ENCODE results near the gene SNRPA. TPM values are rescaled to one million over a fixed set of nuclear protein-coding genes. Genes with fewer than 3 reads are reported as not detected.

SNRPA gene
- total RNA-seq, 1 experiment from 2014 or later: 225 TPM

DNA sequence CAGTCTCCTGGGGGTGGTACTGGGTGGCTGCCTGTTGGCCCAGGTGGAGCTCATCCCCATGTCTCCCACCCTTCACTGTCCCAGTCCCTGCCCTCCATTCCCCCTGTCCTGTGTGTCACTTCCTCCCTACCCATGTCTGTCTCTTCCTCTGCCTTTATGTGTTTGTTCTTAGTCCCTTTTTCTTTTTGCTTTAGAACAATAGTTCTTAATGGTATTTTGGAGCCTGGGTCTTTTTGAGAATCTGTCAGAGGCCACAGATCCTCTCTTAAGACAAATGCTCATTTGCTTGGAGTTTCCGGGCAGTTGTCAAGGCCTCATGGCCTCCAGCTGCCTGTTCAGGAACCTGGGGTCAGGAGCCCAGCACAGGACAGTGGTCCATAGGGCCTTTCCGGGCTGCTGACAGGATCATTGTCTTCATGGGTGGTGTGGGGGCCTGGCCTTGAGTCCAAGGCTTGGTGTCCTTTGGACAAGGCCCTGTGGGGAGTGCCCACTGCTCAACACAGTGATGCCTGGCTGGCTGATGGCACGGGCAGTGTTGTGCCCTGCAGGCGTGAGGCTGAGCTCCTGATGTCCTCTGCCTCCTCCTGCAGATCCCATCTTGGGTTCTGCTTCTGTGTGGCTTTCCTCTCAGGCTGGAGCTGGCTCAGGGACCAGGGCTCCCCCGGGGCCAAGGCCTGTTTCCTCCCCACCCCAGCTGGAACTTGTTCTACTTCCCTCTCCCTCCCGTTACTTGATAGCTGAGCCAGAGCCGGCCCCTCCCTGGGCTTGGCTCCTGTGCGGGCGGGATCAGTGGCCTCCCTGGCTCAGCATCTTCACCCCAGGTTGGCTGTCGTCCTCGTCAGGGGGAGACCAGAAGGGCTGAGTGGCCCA is 51.5 kb downstream of the SNRPA start:
- Histone ChIP-seq H3K23ac (ENCODE audit: insufficient read length, low read depth, low read length) (no peak overlapping the region), H3K18ac (ENCODE audit: insufficient read length, low read depth, low read length) (no peak overlapping the region), H3K4me1 (ENCODE audit: insufficient read depth, low read length) (peaks cover 15% of the 10 kb centered on the region), H2BK120ac (ENCODE audit: low read depth, low read length, poor library complexity, severe bottlenecking) (no peak overlapping the region), H2AK5ac (ENCODE audit: insufficient read length, low read length) (no peak overlapping the region), H3K56ac (ENCODE audit: insufficient read length, low read depth, low read length) (no peak overlapping the region), H4K8ac (replicated peaks; ENCODE audit: insufficient read length, low read depth, low read length) (no peak overlapping the region), H4K20me1 (ENCODE audit: control insufficient read depth, insufficient read depth, insufficient read length) (peaks cover 4% of the 10 kb centered on the region), H2BK5ac (ENCODE audit: insufficient read length, low read length) (no peak overlapping the region), H3T11ph (ENCODE audit: low read length) (no peak overlapping the region), H2BK20ac (ENCODE audit: low read depth, low read length, poor library complexity, severe bottlenecking) (no peak overlapping the region), H3K4me2 (ENCODE audit: insufficient read depth, insufficient read length, low read length) (peak overlapping the region; percentile 22), H4K91ac (ENCODE audit: insufficient read length, low read depth, low read length) (no peak overlapping the region), H3K27ac (ENCODE audit: insufficient read length, low read depth, low read length) (no peak overlapping the region), H3K79me2 (ENCODE audit: insufficient read depth, low read length) (peaks cover 22% of the 10 kb centered on the region; the same call in 1 of the 2 replicates), H3K9ac (ENCODE audit: extremely low read depth, insufficient read length, low read length) (no peak overlapping the region), H3K9me3 (ENCODE audit: control insufficient read depth, low read depth, low read length) (no peaks in the 10 kb centered on the region), H3K79me1 (ENCODE audit: insufficient read depth, low read depth, low read length, poor library complexity, severe bottlenecking) (peaks cover 8% of the 10 kb centered on the region), H3K14ac (ENCODE audit: insufficient read depth, low read length) (no peak overlapping the region; the same call in 1 of the 2 replicates), H2BK15ac (ENCODE audit: low read depth, low read length) (no peak overlapping the region; the same call in 1 of the 2 replicates), H3K23me2 (ENCODE audit: insufficient read length, low read depth, low read length, poor library complexity, severe bottlenecking) (peaks cover 9% of the 10 kb centered on the region), H2BK12ac (ENCODE audit: insufficient read length, low read depth, low read length) (no peak overlapping the region), H2AFZ (ENCODE audit: low read length) (no peak overlapping the region), H3K27me3 (ENCODE audit: insufficient read depth, low read length) (no peaks in the 10 kb centered on the region), H3K4ac (ENCODE audit: low read depth, low read length) (no peak overlapping the region), H4K5ac (ENCODE audit: insufficient read length, low read depth, low read length) (no peak overlapping the region)
- peaks cover 61 to 73% of the 10 kb centered on the region in 2 experiments for H3K4me1 Mint-ChIP-seq
- peak overlapping the region; percentile 65 to 93 for H3K4me3 Mint-ChIP-seq
- H3K27me3 Mint-ChIP-seq (ENCODE audit: low read depth): no peaks in the 10 kb centered on the region; the same call in none of the 2 replicates
- peaks cover 23 to 56% (median 45%) of the 10 kb centered on the region in 3 experiments; a peak in 6 of 7 replicates for H3K36me3 Mint-ChIP-seq (ENCODE audit: insufficient read depth in 1 of 3, low read depth in 3 of 3)
- WGBS (ENCODE audit: extremely low coverage, insufficient read length, low lambda C conversion rate): no CpG with 5 or more reads among the region's 11 CpGs
- peak overlapping the region; percentile 20 to 84 (median 56); a peak in 5 of 7 replicates for H3K27ac Mint-ChIP-seq
- TF ChIP-seq CTCF (conservative IDR thresholded peaks at IDR 0.05): no peak
- no peaks in the 10 kb centered on the region; a peak in 2 of 5 replicates for H3K9me3 Mint-ChIP-seq
- no peak for DNase-seq
